Left renal cortex interstitium (tissue), 4 donors: ENCODE measurements around the gene PRPSAP1. TPM values are rescaled to one million over a fixed set of nuclear protein-coding genes. Genes with fewer than 3 reads are reported as not detected.
"Not testable (repeated sequence)": the region's sequence is repeated elsewhere in the genome, so short reads cannot be mapped to it uniquely, and the experiment has no call there.

Experiments
- DNase-seq, 4 donors: peaks; one replicate each; pipeline ENCODE4 v3.0.0-alpha.2; 2013; ENCODE audit warnings: low read depth in 4 of 4, low spot score in 2 of 4, missing footprints in 1 of 4
- polyA plus RNA-seq, 4 donors: library from polyadenylated mRNA; unstranded; fragments of 120-200 nt; gene quantifications; one replicate each; pipeline ENCODE4 v1.2.1, GENCODE V29; 2013; ENCODE audit not compliant: insufficient read length in 4 of 4

PRPSAP1 gene
- polyA plus RNA-seq, 4 donors: 73.8 to 91.2 (median 80.6) TPM

GRCh38 chr17:76268991-76269981, 84.4 kb downstream of the PRPSAP1 start:
- no peak for DNase-seq

GRCh38 chr17:76268015-76268749, 85.5 kb downstream of the PRPSAP1 start:
- DNase-seq: no peak

- not testable (repeated sequence) for DNase-seq
These were observed 86.1 kb downstream of the PRPSAP1 start for GRCh38 chr17:76267581-76268001.

GRCh38 chr17:76267051-76267576, 86.6 kb downstream of the PRPSAP1 start:
- no peak for DNase-seq

GRCh38 chr17:76266244-76266938, 87.3 kb downstream of the PRPSAP1 start:
- no peak for DNase-seq

- DNase-seq: no peak
These were observed 88.0 kb downstream of the PRPSAP1 start for GRCh38 chr17:76265624-76266243.

- peak in 3 of 4 donors; percentile 93 to 96 (median 96) for DNase-seq
These were observed 88.7 kb downstream of the PRPSAP1 start, which contains the start of gene UBALD2 for GRCh38 chr17:76264755-76265623. Gene UBALD2 (plus strand): TSS chr17:76265348. CDS start chr17:76265506, 158 bp downstream.

GRCh38 chr17:76264425-76264754, 89.3 kb downstream of the PRPSAP1 start:
- DNase-seq: no peak

- DNase-seq: no peak
These were observed 89.8 kb downstream of the PRPSAP1 start for GRCh38 chr17:76263896-76264295.

- DNase-seq: no peak
These were observed 90.9 kb downstream of the PRPSAP1 start for GRCh38 chr17:76262732-76263344.

- DNase-seq: no peak
These were observed 92.1 kb downstream of the PRPSAP1 start for GRCh38 chr17:76261421-76262215.

- DNase-seq: no peak
These were observed 93.0 kb downstream of the PRPSAP1 start for GRCh38 chr17:76260669-76261068.

- DNase-seq: no peak
These were observed 93.5 kb downstream of the PRPSAP1 start for GRCh38 chr17:76260220-76260619.

Other genes with a start within 250 kb of the PRPSAP1 start
- gene FOXJ1, start 212.7 kb downstream of the PRPSAP1 start, polyA plus RNA-seq: 10 to 100 TPM; 16.4 to 30.7 (median 25.9) TPM
- gene RNF157, start 113.4 kb downstream of the PRPSAP1 start, polyA plus RNA-seq: 10 to 100 TPM; 22.0 to 39.1 (median 28.8) TPM
- gene UBALD2, start 88.6 kb downstream of the PRPSAP1 start, polyA plus RNA-seq: 10 to 100 TPM; 29.0 to 60.6 (median 49.1) TPM
- 10 to 100 TPM in 2 of 4 donors, 1 to 10 TPM in 2; 4.3 to 11.1 (median 8.3) TPM for gene QRICH2, start 45.6 kb downstream of the PRPSAP1 start, polyA plus RNA-seq
- gene SPHK1, start 30.7 kb upstream of the PRPSAP1 start, polyA plus RNA-seq: 1 to 10 TPM; 2.0 to 3.4 (median 2.9) TPM
- gene UBE2O, start 99.2 kb upstream of the PRPSAP1 start, polyA plus RNA-seq: 10 to 100 TPM; 20.9 to 30.0 (median 28.9) TPM
- under 1 TPM; 0.30 to 0.47 (median 0.38) TPM for gene AANAT, start 113.7 kb upstream of the PRPSAP1 start, polyA plus RNA-seq
- gene RHBDF2, start 147.5 kb upstream of the PRPSAP1 start, polyA plus RNA-seq: 1 to 10 TPM; 4.8 to 9.2 (median 7.7) TPM
- 10 to 100 TPM; 12.2 to 23.4 (median 14.9) TPM for gene CYGB, start 183.8 kb upstream of the PRPSAP1 start, polyA plus RNA-seq
- 1 to 10 TPM; 2.6 to 6.3 (median 4.1) TPM for gene PRCD, start 186.1 kb upstream of the PRPSAP1 start, polyA plus RNA-seq
- 10 to 100 TPM in 2 of 4 donors, 1 to 10 TPM in 2; 9.3 to 13.8 (median 9.8) TPM for gene ST6GALNAC2, start 231.9 kb upstream of the PRPSAP1 start, polyA plus RNA-seq